Uterus (tissue), 2 donors: Measurements from ENCODE around the gene PRSS21.

Experiments used
- CTCF ChIP-seq, 4 experiments: fragments of 200-600 bp in 2 of 4; fragments of 450-650 bp in 2 of 4; sonication (generic) in 2 of 4; IDR thresholded peaks; one replicate each; pipeline ENCODE4 v1.5.1; 2016 to 2019; ENCODE audit warnings: antibody characterized with exemption in 4 of 4, mild to moderate bottlenecking in 2 of 4, moderate library complexity in 1 of 4
- POLR2A ChIP-seq, 2 donors: fragments of 450-650 bp; IDR thresholded peaks; one replicate each; pipeline ENCODE4 v1.6.1; 2016; ENCODE audit warnings: antibody characterized with exemption in 2 of 2, mild to moderate bottlenecking in 1 of 2, moderate library complexity in 1 of 2

- TF ChIP-seq CTCF (IDR thresholded peaks at IDR 0.05) (no peak), POLR2A (IDR thresholded peaks at IDR 0.05) (no peak)
Observed at GRCh38 chr16:2768403-2769089, 48.5 kb upstream of the PRSS21 start.
